Stimulated activated CD8-positive, alpha-beta memory T cell treated with anti-CD3 and anti-CD28 coated beads, Interleukin-7, amount 100 ng/mL, for 24 hours (primary cell): ENCODE results near the gene SAMD4A.

Source experiments
- DNase-seq: peaks from one replicate; pipeline ENCODE4 v3.0.0-alpha.2; 2020; ENCODE audit warnings: low read depth

Gene SAMD4A

GRCh38 chr14:54660604-54661111, 93.7 kb downstream of the SAMD4A start:
- DNase-seq: no peak

GRCh38 chr14:54662491-54663133, 95.7 kb downstream of the SAMD4A start:
- DNase-seq: no peak

GRCh38 chr14:54664961-54665360, 98.0 kb downstream of the SAMD4A start:
- no peak for DNase-seq

GRCh38 chr14:54665946-54666345, 99.0 kb downstream of the SAMD4A start:
- DNase-seq: no peak

- DNase-seq: no peak
Observed at GRCh38 chr14:54667026-54667744, 100.3 kb downstream of the SAMD4A start.

GRCh38 chr14:54667764-54668163, 100.8 kb downstream of the SAMD4A start:
- DNase-seq: no peak

GRCh38 chr14:54669721-54670561, 103.0 kb downstream of the SAMD4A start:
- DNase-seq: no peak

GRCh38 chr14:54671537-54671936, 104.6 kb downstream of the SAMD4A start:
- DNase-seq: no peak

GRCh38 chr14:54672181-54672580, 105.3 kb downstream of the SAMD4A start:
- DNase-seq: no peak

GRCh38 chr14:54672688-54673087, 105.8 kb downstream of the SAMD4A start:
- DNase-seq: no peak

GRCh38 chr14:54673193-54674045, 106.5 kb downstream of the SAMD4A start:
- DNase-seq: no peak

GRCh38 chr14:54674046-54674741, 107.3 kb downstream of the SAMD4A start:
- DNase-seq: no peak

GRCh38 chr14:54675236-54676128, 108.6 kb downstream of the SAMD4A start:
- DNase-seq: no peak

- no peak for DNase-seq
Observed at GRCh38 chr14:54676812-54677708, 110.1 kb downstream of the SAMD4A start.

- DNase-seq: no peak
Observed at GRCh38 chr14:54680651-54681050, 113.7 kb downstream of the SAMD4A start.

- DNase-seq: no peak
Observed at GRCh38 chr14:54681811-54682261, 114.9 kb downstream of the SAMD4A start.

GRCh38 chr14:54682578-54682977, 115.7 kb downstream of the SAMD4A start:
- DNase-seq: no peak

- DNase-seq: no peak
Observed at GRCh38 chr14:54683882-54684794, 117.2 kb downstream of the SAMD4A start.
